Epithelial cell of proximal tubule (primary cell): ENCODE results near the gene CILP2. TPM values are rescaled to one million over a fixed set of nuclear protein-coding genes. Genes with fewer than 3 reads are reported as not detected.

Source experiments
- DNase-seq: peaks from one replicate; pipeline ENCODE4 v3.0.0-alpha.2; 2011; ENCODE audit warnings: low read depth
- H3K4me3 ChIP-seq: 2 replicates; pipeline ENCODE4 v1.5.1; 2011; ENCODE audit warnings: low read depth, mild to moderate bottlenecking, low read length
- total RNA-seq: library from RNA; depleted of rRNA; stranded (reverse); fragments of >200 nt; gene quantifications from 2 replicates; pipeline ENCODE4 v1.2.3, GENCODE V29; 2015
- TF ChIP-seq, protein P1 (sequence below): conservative IDR thresholded peaks from 2 replicates; pipeline ENCODE4 v1.5.1; 2012; ENCODE audit warnings: low read depth, mild to moderate bottlenecking, low read length

Gene CILP2, protein sequence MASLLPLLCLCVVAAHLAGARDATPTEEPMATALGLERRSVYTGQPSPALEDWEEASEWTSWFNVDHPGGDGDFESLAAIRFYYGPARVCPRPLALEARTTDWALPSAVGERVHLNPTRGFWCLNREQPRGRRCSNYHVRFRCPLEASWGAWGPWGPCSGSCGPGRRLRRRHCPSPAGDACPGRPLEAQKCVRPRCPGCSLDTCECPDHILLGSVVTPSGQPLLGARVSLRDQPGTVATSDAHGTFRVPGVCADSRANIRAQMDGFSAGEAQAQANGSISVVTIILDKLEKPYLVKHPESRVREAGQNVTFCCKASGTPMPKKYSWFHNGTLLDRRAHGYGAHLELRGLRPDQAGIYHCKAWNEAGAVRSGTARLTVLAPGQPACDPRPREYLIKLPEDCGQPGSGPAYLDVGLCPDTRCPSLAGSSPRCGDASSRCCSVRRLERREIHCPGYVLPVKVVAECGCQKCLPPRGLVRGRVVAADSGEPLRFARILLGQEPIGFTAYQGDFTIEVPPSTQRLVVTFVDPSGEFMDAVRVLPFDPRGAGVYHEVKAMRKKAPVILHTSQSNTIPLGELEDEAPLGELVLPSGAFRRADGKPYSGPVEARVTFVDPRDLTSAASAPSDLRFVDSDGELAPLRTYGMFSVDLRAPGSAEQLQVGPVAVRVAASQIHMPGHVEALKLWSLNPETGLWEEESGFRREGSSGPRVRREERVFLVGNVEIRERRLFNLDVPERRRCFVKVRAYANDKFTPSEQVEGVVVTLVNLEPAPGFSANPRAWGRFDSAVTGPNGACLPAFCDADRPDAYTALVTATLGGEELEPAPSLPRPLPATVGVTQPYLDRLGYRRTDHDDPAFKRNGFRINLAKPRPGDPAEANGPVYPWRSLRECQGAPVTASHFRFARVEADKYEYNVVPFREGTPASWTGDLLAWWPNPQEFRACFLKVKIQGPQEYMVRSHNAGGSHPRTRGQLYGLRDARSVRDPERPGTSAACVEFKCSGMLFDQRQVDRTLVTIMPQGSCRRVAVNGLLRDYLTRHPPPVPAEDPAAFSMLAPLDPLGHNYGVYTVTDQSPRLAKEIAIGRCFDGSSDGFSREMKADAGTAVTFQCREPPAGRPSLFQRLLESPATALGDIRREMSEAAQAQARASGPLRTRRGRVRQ
- 0.06 TPM in 1 of 2 replicates, not detected in the other for total RNA-seq

- peak within 1 kb of the TSS; percentile 21 for H3K4me3 ChIP-seq
- TF ChIP-seq, protein P1, sequence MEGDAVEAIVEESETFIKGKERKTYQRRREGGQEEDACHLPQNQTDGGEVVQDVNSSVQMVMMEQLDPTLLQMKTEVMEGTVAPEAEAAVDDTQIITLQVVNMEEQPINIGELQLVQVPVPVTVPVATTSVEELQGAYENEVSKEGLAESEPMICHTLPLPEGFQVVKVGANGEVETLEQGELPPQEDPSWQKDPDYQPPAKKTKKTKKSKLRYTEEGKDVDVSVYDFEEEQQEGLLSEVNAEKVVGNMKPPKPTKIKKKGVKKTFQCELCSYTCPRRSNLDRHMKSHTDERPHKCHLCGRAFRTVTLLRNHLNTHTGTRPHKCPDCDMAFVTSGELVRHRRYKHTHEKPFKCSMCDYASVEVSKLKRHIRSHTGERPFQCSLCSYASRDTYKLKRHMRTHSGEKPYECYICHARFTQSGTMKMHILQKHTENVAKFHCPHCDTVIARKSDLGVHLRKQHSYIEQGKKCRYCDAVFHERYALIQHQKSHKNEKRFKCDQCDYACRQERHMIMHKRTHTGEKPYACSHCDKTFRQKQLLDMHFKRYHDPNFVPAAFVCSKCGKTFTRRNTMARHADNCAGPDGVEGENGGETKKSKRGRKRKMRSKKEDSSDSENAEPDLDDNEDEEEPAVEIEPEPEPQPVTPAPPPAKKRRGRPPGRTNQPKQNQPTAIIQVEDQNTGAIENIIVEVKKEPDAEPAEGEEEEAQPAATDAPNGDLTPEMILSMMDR, result no peak
- no peak for DNase-seq
These were observed at the start of gene CILP2 for GRCh38 chr19:19538061-19538784. TSS of gene CILP2 (plus strand) at chr19:19538265. CDS start at chr19:19538350, 85 bp downstream.

DNA sequence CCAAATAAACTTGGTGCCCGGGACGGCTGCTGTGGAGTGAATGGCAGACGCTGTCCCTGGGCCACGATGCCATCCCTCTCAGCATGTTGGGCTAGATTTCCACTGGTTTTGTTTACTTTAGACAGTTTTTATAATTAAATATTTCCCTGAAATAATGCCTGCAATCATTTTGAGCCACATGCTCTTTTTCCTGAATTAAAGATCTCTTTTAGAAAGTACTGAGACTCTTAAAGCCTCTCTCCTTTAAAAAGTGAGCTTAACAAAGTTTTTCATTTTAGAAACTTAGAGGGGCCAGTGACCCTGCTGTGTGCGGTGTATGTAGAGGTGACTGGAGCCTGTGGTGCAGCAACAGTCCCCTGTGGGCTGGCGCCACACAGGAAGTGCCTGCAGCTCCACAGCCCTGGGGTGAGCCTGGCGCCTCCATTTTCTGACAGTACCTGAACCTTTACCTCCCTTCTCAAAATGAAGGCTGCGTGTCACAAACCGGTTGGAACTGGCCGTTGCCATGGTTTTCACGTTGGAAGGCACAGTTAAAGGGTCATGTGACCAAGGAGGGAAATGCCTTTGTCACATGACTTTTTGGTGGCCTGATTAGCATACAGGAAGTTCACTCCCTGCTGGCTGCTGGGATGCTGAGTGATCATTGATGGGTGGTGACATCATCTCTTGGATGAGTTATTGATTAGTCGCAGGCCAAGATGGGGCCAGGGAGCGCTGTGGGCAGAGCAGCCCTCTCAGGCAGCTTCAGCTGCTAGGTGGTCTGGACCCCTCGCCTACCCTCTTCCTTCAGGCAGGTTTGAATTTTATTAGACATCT, 49.0 kb upstream of the CILP2 start:
- H3K4me3 ChIP-seq, result peak overlapping the region; percentile 25

GRCh38 chr19:19489804-19490204, 48.3 kb upstream of the CILP2 start:
- DNase-seq, result no peak
- peak overlapping the region; percentile 25 for H3K4me3 ChIP-seq
- TF ChIP-seq, protein P1, result no peak

More for the DNA sequence above, 49.0 kb upstream of the CILP2 start:
- DNase-seq, result peak; percentile 87
- TF ChIP-seq, protein P1, result no peak

DNA sequence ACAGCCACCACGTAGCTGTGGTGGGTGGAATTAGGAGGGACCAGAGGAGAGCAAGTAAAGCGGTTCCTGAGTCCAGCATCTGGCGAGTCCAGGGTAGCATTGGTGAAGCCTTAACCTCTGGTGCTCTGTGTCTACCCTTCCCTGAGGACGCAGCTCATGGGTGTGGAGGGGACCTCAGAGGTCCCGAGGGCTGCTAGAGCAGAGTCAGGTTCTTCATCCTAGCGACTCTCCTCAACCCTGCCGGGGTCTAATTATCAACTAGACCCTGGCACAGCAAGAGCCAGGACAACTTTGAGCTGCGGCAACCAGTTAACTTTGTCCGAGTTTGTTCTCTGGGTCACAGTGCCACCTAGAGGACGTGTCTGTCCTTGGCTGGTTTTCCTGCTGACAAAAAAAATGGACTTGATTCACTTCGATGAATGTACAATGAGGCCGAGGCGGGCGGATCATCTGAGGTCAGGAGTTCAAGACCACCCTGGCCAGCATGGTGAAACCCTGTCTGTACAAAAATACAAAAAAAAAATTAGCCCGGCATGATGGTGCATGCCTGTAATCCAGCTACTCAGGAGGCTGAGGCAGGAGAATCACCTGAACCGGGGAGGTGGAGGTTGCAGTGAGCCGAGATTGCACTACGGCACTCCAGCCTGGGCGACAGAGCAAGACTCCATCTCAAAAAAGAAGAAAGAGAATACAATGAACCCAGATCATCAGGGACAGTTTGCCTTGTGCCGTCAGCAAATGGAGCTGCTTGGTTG, 47.7 kb upstream of the CILP2 start:
- TF ChIP-seq, protein P1, result peak; percentile 81
- DNase-seq, result peak; percentile 59
- peak overlapping the region; percentile 25 for H3K4me3 ChIP-seq

- no peak overlapping the region for H3K4me3 ChIP-seq
- TF ChIP-seq, protein P1, result no peak
- no peak for DNase-seq
These were observed 46.6 kb upstream of the CILP2 start for GRCh38 chr19:19491321-19492025.
